Measurements from ENCODE around the gene DIO3.
"Not testable (repeated sequence)": the region's sequence is repeated elsewhere in the genome, so short reads cannot be mapped to it uniquely, and the experiment has no call there.

DIO3 gene

DNA sequence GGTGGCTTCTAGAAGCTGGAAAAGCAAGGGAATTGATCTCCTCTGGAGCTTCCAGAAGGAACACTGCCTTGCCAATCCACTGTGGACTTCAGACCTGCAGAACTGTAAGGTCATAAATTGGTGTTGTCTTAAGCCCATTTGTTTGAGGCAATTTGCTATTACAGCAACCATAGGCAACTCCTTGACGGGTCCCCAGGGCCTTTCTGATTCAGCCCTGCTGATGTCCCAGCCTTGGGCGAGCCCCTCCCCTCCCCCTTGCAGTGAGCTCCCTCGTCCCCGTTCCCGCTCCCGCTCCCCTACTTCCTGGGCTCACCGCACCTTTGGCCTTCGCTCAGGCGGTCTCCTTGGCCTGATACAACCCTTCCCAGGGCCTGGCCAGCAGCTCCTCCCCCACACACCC lies 18.9 kb upstream of the DIO3 start:
- Histone ChIP-seq H3K36me3 (ENCODE audit: control insufficient read depth, insufficient read depth, low read length) (no peaks in the 10 kb centered on the region), H3K9me3 (ENCODE audit: control insufficient read depth, insufficient read depth, low read length) (no peaks in the 10 kb centered on the region), H3K27ac (ENCODE audit: low read length) (no peak overlapping the region), H3K4me1 (ENCODE audit: control insufficient read depth, insufficient read depth, low read length) (no peaks in the 10 kb centered on the region; the same call in 1 of the 2 replicates), H3K27me3 (ENCODE audit: control insufficient read depth, insufficient read depth, low read length) (no peaks in the 10 kb centered on the region), H3K4me3 (ENCODE audit: low read length) (no peak overlapping the region)
- WGBS (ENCODE audit: insufficient coverage, insufficient read length) = no CpG with 5 or more reads among the region's 9 CpGs
- no peak for DNase-seq (ENCODE audit: low read depth, low spot score)

DNA sequence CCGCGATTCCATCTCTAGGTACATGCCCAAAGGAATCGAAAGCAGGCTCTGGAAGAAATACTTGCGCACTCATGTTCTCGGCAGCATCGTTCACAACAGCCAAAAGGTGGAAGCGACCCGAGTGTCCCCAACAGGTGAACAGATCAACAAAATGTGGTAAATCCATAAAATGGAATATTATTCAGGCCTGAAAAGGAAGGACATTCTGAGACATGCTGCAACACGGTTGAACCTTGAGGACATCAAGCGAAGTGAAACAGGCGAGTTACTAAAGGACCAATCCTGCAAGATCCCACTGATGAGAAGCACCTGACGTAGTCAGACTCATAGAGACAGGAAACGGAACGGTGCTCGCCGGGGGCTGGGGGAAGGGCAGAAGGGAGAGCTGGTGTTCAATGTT lies 17.5 kb upstream of the DIO3 start:
- no peak overlapping the region for H3K4me3 ChIP-seq (ENCODE audit: low read length)
- H3K36me3 ChIP-seq (ENCODE audit: control insufficient read depth, insufficient read depth, low read length) = no peaks in the 10 kb centered on the region
- no peak for DNase-seq (ENCODE audit: low read depth, low spot score)

DNA sequence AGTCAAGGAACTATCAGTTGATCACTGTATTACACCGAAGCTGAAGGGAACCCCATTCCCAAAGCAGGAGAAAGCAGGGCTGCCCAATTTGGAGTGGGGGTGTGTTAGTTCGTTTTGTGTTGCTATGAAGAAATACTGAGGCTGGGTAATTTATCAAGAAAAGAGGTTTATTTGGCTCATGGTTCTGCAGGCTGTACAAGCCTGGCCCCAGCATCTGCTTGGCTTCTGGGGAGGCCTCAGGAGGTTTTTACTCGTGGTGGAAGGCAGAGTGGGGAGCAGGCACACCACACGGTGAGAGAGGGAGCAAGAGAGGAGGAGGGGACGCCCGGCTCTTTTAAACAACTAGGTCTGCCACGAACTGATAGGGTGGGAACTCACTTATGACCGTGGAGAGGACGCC lies 16.7 kb upstream of the DIO3 start:
- Histone ChIP-seq H3K27me3 (ENCODE audit: control insufficient read depth, insufficient read depth, low read length) (no peaks in the 10 kb centered on the region), H3K4me3 (ENCODE audit: low read length) (no peak overlapping the region), H3K27ac (ENCODE audit: low read length) (no peak overlapping the region), H3K9me3 (ENCODE audit: control insufficient read depth, insufficient read depth, low read length) (no peaks in the 10 kb centered on the region), H3K36me3 (ENCODE audit: control insufficient read depth, insufficient read depth, low read length) (no peaks in the 10 kb centered on the region), H3K4me1 (ENCODE audit: control insufficient read depth, insufficient read depth, low read length) (no peaks in the 10 kb centered on the region; the same call in 1 of the 2 replicates)
- no peak for DNase-seq (ENCODE audit: low read depth, low spot score)
- WGBS (ENCODE audit: insufficient coverage, insufficient read length) = no CpG with 5 or more reads among the region's 9 CpGs

More for the DNA sequence above, 17.5 kb upstream of the DIO3 start:
- no CpG with 5 or more reads among the region's 16 CpGs for WGBS (ENCODE audit: insufficient coverage, insufficient read length)
- H3K27me3 ChIP-seq (ENCODE audit: control insufficient read depth, insufficient read depth, low read length) = no peaks in the 10 kb centered on the region
- H3K9me3 ChIP-seq (ENCODE audit: control insufficient read depth, insufficient read depth, low read length) = no peaks in the 10 kb centered on the region
- H3K4me1 ChIP-seq (ENCODE audit: control insufficient read depth, insufficient read depth, low read length) = no peaks in the 10 kb centered on the region; the same call in 1 of the 2 replicates
- H3K27ac ChIP-seq (ENCODE audit: low read length) = no peak overlapping the region

DNA sequence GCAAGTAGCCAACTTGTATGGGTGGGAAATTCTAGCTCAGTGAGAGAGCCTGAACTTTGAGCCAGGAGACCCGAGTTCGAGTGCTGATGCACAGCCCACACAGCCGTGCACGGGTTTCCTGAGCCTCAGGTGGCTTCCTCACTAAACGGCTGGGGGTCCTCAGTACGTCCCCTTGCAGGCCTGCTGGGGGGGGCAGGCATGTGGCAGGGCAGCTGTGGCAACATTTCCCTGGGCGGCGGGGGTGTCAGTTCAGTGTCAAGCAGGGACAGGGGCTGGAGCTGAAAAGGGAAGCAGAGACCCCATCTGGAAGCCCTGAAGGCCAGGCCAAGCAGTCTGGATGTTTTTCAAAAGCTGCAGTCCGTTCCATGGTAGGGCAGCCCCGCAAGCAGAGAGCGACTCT lies 14.6 kb upstream of the DIO3 start:
- Histone ChIP-seq H3K27ac (ENCODE audit: low read length) (no peak overlapping the region), H3K36me3 (ENCODE audit: control insufficient read depth, insufficient read depth, low read length) (no peaks in the 10 kb centered on the region; the same call in 1 of the 2 replicates), H3K4me1 (ENCODE audit: control insufficient read depth, insufficient read depth, low read length) (no peaks in the 10 kb centered on the region), H3K9me3 (ENCODE audit: control insufficient read depth, insufficient read depth, low read length) (no peaks in the 10 kb centered on the region), H3K27me3 (ENCODE audit: control insufficient read depth, insufficient read depth, low read length) (no peaks in the 10 kb centered on the region), H3K4me3 (ENCODE audit: low read length) (no peak overlapping the region)
- WGBS (ENCODE audit: insufficient coverage, insufficient read length) = no CpG with 5 or more reads among the region's 11 CpGs
- no peak for DNase-seq (ENCODE audit: low read depth, low spot score)

DNA sequence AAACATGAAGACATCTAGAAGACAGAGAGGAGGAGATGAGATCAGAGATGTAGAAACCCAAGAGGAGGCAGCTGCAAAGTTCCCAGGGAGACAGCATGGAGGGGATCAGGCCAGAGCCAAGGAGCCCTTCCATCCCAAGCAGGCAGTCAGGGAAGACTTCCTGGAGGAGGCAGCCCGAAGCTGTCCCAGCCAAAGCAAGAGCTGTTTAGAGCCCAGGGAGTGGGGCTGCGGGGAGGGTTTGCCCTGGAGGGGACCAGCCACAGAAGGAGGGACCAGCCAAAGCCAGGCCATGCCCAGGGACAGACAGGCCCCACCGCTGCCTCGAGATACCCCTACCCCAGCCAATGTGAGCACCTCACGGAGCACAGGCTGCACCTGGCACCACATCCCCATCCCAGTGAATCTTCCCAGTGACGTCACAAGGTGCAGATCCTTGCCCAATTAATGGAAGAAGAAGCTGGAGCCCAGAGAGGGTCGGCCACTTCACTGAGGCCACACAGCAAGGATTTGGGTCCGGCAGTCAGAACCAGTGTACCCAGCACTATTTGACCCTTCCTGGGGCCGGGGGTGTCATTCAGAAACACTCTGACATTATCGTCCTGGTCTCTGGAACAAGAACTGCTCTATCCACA lies 14.1 kb upstream of the DIO3 start:
- H3K9me3 ChIP-seq (ENCODE audit: control insufficient read depth, insufficient read depth, low read length) = no peaks in the 10 kb centered on the region
- H3K27me3 ChIP-seq (ENCODE audit: control insufficient read depth, insufficient read depth, low read length) = no peaks in the 10 kb centered on the region
- H3K27ac ChIP-seq (ENCODE audit: low read length) = no peak overlapping the region
- no peaks in the 10 kb centered on the region; the same call in 1 of the 2 replicates for H3K36me3 ChIP-seq (ENCODE audit: control insufficient read depth, insufficient read depth, low read length)
- H3K4me1 ChIP-seq (ENCODE audit: control insufficient read depth, insufficient read depth, low read length) = no peaks in the 10 kb centered on the region
- DNase-seq (ENCODE audit: low read depth, low spot score) = no peak
- H3K4me3 ChIP-seq (ENCODE audit: low read length) = no peak overlapping the region
- no CpG with 5 or more reads among the region's 10 CpGs for WGBS (ENCODE audit: insufficient coverage, insufficient read length)

DNA sequence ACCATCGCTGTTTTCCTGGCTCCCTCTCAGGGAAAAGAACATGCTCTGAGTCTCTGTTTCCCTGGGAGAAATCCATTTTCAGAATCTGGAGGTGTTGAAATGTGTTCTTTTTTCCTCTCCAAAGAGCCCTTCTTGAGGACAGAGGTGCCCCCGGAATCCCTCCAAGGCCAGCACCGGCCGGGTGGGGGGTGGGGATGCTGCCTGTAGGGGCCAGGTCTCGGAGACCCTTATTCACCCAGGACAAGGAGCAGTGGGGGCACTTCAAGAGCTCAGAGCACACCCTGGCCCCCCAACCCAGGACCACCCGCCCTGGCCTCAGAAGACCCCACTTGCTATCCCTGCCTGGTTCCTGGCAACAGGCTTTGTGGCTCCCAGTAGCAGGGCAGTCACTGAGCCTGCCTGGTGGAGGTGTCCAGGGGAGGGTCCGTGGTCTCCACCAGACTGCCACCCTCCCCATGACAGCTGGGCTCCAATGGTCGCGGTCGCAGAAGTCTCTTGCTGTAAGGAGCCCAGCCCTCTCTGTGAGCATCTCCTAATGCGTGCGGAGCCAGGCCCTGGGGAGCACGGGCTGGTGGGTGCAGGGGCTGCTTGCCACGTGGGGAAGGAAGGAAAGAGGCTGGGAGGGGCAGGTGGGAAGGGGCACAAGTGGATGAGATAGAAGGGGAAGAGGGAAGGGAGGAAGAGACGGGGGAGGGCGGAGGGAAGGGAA lies 13.2 kb upstream of the DIO3 start:
- no peaks in the 10 kb centered on the region for H3K4me1 ChIP-seq (ENCODE audit: control insufficient read depth, insufficient read depth, low read length)
- H3K36me3 ChIP-seq (ENCODE audit: control insufficient read depth, insufficient read depth, low read length) = no peaks in the 10 kb centered on the region; the same call in 1 of the 2 replicates
- H3K27me3 ChIP-seq (ENCODE audit: control insufficient read depth, insufficient read depth, low read length) = no peaks in the 10 kb centered on the region
- H3K9me3 ChIP-seq (ENCODE audit: control insufficient read depth, insufficient read depth, low read length) = no peaks in the 10 kb centered on the region
- 100% methylated on average over 1 of the region's 16 CpGs for WGBS (ENCODE audit: insufficient coverage, insufficient read length)
- DNase-seq (ENCODE audit: low read depth, low spot score) = no peak
- H3K27ac ChIP-seq (ENCODE audit: low read length) = no peak overlapping the region
- H3K4me3 ChIP-seq (ENCODE audit: low read length) = no peak overlapping the region

DNA sequence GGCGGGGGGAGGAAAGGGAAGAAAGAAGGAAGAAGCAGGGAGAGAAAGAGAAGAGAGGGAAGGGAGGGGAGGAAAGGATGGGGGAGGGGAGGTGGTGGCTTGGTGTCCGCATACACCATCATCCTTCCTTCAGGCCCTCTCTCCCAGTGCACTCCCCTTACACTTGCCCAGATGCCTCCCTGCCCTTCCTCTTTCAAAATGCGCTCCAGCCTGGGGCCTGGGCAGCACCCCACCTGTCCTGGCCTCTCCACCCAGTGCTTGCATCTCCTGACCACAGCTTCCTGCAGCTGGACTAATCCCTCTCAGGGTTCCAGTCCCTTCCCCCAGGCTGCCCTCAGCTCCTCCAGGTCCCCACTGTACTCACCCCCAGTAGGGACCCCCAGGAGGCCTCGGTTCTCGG lies 12.6 kb upstream of the DIO3 start:
- DNase-seq (ENCODE audit: low read depth, low spot score) = no peak
- H3K4me1 ChIP-seq (ENCODE audit: control insufficient read depth, insufficient read depth, low read length) = no peaks in the 10 kb centered on the region
- no CpG with 5 or more reads among the region's 5 CpGs for WGBS (ENCODE audit: insufficient coverage, insufficient read length)
- H3K36me3 ChIP-seq (ENCODE audit: control insufficient read depth, insufficient read depth, low read length) = no peaks in the 10 kb centered on the region; the same call in 1 of the 2 replicates
- no peaks in the 10 kb centered on the region for H3K27me3 ChIP-seq (ENCODE audit: control insufficient read depth, insufficient read depth, low read length)
- H3K4me3 ChIP-seq (ENCODE audit: low read length) = no peak overlapping the region
- H3K27ac ChIP-seq (ENCODE audit: low read length) = no peak overlapping the region
- H3K9me3 ChIP-seq (ENCODE audit: control insufficient read depth, insufficient read depth, low read length) = no peaks in the 10 kb centered on the region

DNA sequence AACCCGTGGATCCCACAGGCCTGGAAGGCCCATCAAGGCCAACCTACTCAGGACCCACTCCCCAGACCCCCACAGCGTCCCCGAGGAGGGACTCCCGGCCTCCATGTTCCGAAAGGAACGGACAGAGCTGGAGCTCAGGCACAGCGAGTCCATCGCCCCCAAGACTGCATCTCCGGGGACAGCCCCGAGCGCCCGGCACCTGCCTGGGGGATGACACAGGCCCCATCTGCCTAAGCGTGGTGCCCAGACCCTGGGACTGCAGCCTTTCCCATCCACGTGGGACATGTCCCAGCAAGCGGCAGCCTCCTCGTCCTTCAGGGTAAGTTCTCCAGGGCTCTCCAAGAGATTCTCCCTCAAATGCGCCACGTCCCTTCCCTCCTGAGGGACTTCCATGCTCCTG lies 12.1 kb upstream of the DIO3 start:
- no peak for DNase-seq (ENCODE audit: low read depth, low spot score)
- H3K9me3 ChIP-seq (ENCODE audit: control insufficient read depth, insufficient read depth, low read length) = no peaks in the 10 kb centered on the region
- no peaks in the 10 kb centered on the region for H3K27me3 ChIP-seq (ENCODE audit: control insufficient read depth, insufficient read depth, low read length)
- WGBS (ENCODE audit: insufficient coverage, insufficient read length) = no CpG with 5 or more reads among the region's 18 CpGs
- no peaks in the 10 kb centered on the region for H3K4me1 ChIP-seq (ENCODE audit: control insufficient read depth, insufficient read depth, low read length)
- no peaks in the 10 kb centered on the region; the same call in 1 of the 2 replicates for H3K36me3 ChIP-seq (ENCODE audit: control insufficient read depth, insufficient read depth, low read length)
- H3K4me3 ChIP-seq (ENCODE audit: low read length) = no peak overlapping the region
- H3K27ac ChIP-seq (ENCODE audit: low read length) = no peak overlapping the region

DNA sequence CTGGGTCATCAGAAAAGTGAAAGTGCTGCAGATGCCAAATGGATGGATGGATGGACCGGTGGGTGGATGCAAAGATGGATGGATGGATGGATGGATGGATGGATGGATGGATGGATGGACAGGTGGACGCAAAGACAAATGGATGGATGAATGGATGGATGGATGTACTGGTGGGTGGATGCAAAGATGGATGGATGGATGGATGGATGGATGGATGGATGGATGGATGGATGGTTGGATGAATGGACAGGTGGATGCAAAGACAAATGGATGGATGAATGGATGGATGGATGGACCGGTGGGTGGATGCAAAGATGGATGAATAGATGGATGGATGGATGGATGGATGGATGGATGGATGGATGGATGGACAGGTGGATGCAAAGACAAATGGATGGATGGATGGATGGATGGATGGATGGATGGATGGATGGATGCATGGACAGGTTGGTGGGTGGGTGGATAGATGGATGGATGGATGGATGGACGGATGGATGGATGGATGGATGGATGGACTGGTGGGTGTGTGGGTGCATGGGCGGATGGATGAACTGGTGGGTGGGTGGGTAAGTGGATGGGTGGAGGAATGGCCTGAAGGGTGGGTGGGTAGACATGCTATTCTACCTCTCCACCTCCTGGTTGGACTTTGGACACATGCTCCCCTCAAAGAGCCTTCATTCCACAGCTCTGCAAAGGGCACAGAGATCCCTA lies 10.9 kb upstream of the DIO3 start:
- H3K4me3 ChIP-seq (ENCODE audit: low read length); H3K36me3 ChIP-seq (ENCODE audit: control insufficient read depth, insufficient read depth, low read length); H3K27ac ChIP-seq (ENCODE audit: low read length); H3K9me3 ChIP-seq (ENCODE audit: control insufficient read depth, insufficient read depth, low read length); H3K27me3 ChIP-seq (ENCODE audit: control insufficient read depth, insufficient read depth, low read length); H3K4me1 ChIP-seq (ENCODE audit: control insufficient read depth, insufficient read depth, low read length); DNase-seq (ENCODE audit: low read depth, low spot score): not testable (repeated sequence)
- WGBS (ENCODE audit: insufficient coverage, insufficient read length) = no CpG with 5 or more reads among the region's 5 CpGs

DNA sequence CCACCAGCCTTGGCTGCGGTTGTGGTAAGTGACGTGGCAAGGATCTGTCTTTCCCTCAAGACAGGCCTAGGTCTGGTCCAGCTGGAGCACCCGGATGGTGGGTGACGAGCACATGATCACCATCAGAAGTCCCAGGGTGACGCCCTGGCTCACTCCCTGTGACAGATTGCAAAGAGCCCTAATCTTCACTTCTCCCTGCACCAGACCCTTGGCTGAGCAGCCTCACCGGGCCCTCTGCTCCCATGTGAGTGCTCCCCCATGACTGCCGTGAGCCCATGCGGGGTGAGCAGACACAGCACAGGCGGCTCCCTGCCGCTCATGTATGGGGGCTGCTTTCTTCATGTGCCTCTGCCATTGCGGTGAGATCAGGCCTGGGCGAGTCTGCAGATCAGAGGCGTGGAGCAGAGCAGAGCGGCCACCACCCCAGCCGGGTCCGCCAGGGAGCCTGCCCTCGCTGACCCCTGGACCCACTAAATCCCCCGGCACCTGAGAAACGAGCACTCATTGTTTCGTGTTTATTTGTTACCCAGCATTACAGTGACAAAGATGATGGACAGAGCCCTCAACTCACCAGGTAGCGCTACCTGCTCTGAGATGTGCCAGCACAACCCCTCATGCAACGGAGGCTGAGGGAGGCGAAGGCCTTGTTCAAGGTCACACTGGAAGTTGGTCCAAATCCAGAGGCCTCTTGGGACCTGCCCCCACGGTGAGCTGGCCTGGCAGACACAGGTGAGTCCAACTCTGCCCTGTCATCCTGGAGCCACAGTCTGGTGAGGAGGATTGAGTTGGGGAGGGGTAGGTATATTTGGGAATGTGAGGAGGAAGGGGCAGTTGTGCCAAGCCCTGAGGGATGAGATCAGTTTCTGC lies 9.3 kb upstream of the DIO3 start:
- no peaks in the 10 kb centered on the region for H3K9me3 ChIP-seq (ENCODE audit: control insufficient read depth, insufficient read depth, low read length)
- WGBS (ENCODE audit: insufficient coverage, insufficient read length) = no CpG with 5 or more reads among the region's 24 CpGs
- no peak overlapping the region for H3K27ac ChIP-seq (ENCODE audit: low read length)
- DNase-seq (ENCODE audit: low read depth, low spot score) = no peak
- H3K27me3 ChIP-seq (ENCODE audit: control insufficient read depth, insufficient read depth, low read length) = no peaks in the 10 kb centered on the region
- H3K36me3 ChIP-seq (ENCODE audit: control insufficient read depth, insufficient read depth, low read length) = no peaks in the 10 kb centered on the region; the same call in 1 of the 2 replicates
- no peak overlapping the region for H3K4me3 ChIP-seq (ENCODE audit: low read length)
- H3K4me1 ChIP-seq (ENCODE audit: control insufficient read depth, insufficient read depth, low read length) = no peaks in the 10 kb centered on the region
